HepG2 (cell line): ENCODE measurements around the gene ADM5. TPM values are rescaled to one million over a fixed set of nuclear protein-coding genes. Genes with fewer than 3 reads are reported as not detected.

Experiments
- ATAC-seq: fragments of 200-7000 bp; cut with Tn5 transposase; 3 replicates; pipeline ENCODE4 v1.9.1; 2020; ENCODE audit warnings: mild to moderate bottlenecking, moderate library complexity
- BruUV-seq: library from RNA; stranded (reverse); fragments of 400-500 nt; replicated peaks from 2 replicates; lab custom pipeline; 2021; lab: Mats Ljungman, UMichigan
- CTCF ChIA-PET: fragments of 300-600 bp; formaldehyde crosslinking; extraction: SDS; loops from one replicate; lab custom pipeline; 2021; ENCODE audit warnings: low total read pairs, inconsistent platforms, low intra/inter-chr PET ratio; lab: Yijun Ruan, JAX
- POLR2A ChIA-PET: fragments of 350-600 bp; sonication (Branson Sonifier 250); formaldehyde crosslinking; loops from one replicate; lab custom pipeline; 2020; ENCODE audit warnings: antibody characterized with exemption, inconsistent platforms; lab: Yijun Ruan, JAX
- DNase-seq: peaks from one replicate; pipeline ENCODE4 v3.0.0-alpha.2; 2015; ENCODE audit warnings: low spot score
- FAIRE-seq: peaks from 3 replicates; lab custom pipeline; 2011; peaks lifted over from hg19 to GRCh38; lab: Jason Lieb, UNC
- H2AFZ ChIP-seq: one replicate; pipeline ENCODE4 v1.6.1; 2011; ENCODE audit warnings: low read length, inconsistent platforms
- H3K27ac ChIP-seq: fragments of 300-600 bp; 3 replicates; pipeline ENCODE4 v1.8.0; 2011; ENCODE audit warnings: mixed run types, mild to moderate bottlenecking, mixed read lengths, low read length, inconsistent platforms; ENCODE audit not compliant: insufficient read depth; ENCODE audit errors: extremely low read length
- H3K27me3 ChIP-seq, 2 experiments: fragments of 200-600 bp in 1 of 2; 2 replicates in 1 of 2; 3 replicates in 1 of 2; pipeline versions ENCODE4 v1.6.0 to v1.8.0; 2011; ENCODE audit warnings: low read length in 2 of 2, mild to moderate bottlenecking in 2 of 2, moderate library complexity in 2 of 2, inconsistent platforms in 1 of 2; ENCODE audit not compliant: insufficient read depth in 2 of 2, control insufficient read depth in 1 of 2
- H3K36me3 ChIP-seq, 2 experiments: fragments of 200-600 bp in 1 of 2; replicated peaks in 1 of 2; 2 replicates in 1 of 2; 3 replicates in 1 of 2; pipeline versions ENCODE4 v1.5.1 to v1.8.0; 2011; ENCODE audit warnings: low read length in 2 of 2, inconsistent platforms in 1 of 2; ENCODE audit not compliant: insufficient read depth in 2 of 2, control insufficient read depth in 1 of 2
- H3K4me1 ChIP-seq: 2 replicates; pipeline ENCODE4 v1.5.1; 2012; ENCODE audit warnings: low read length, inconsistent platforms; ENCODE audit not compliant: insufficient read depth
- H3K4me2 ChIP-seq: 2 replicates; pipeline ENCODE4 v1.6.0; 2011; ENCODE audit warnings: low read depth, low read length, inconsistent platforms
- H3K4me3 ChIP-seq, 3 experiments: fragments of 200-600 bp in 1 of 3; sonication (generic), shearing (Covaris generic) in 1 of 3; replicated peaks in 1 of 3; 2 replicates each; pipeline ENCODE4 v1.5.1; 2011 to 2016; ENCODE audit warnings: low read length in 3 of 3, inconsistent platforms in 2 of 3, low read depth in 2 of 3, mild to moderate bottlenecking in 2 of 3, control low read depth in 1 of 3, mixed read lengths in 1 of 3; ENCODE audit not compliant: insufficient read depth in 1 of 3
- H3K79me2 ChIP-seq: one replicate; pipeline ENCODE4 v1.6.1; 2011; ENCODE audit warnings: low read length, inconsistent platforms; ENCODE audit not compliant: insufficient read depth
- H3K9ac ChIP-seq: 2 replicates; pipeline ENCODE4 v1.6.0; 2011; ENCODE audit warnings: mild to moderate bottlenecking, low read depth, low read length, inconsistent platforms; ENCODE audit not compliant: insufficient read depth
- H3K9me3 ChIP-seq: 2 replicates; pipeline ENCODE4 v1.5.1; 2012; ENCODE audit warnings: mild to moderate bottlenecking, low read length
- H4K20me1 ChIP-seq: 2 replicates; pipeline ENCODE4 v1.6.0; 2011; ENCODE audit warnings: inconsistent platforms, mild to moderate bottlenecking, low read length, moderate library complexity; ENCODE audit not compliant: insufficient read depth
- CHD2 ChIP-seq: IDR thresholded peaks from 2 replicates; pipeline ENCODE4 v1.6.1; 2011; ENCODE audit warnings: low read depth, low read length, improper control_type of control experiment
- EHMT2 ChIP-seq: fragments of 200-600 bp; sonication (generic); IDR thresholded peaks from 2 replicates; pipeline ENCODE4 v1.7.0; 2017; ENCODE audit warnings: antibody characterized with exemption, low read depth, low read length, borderline replicate concordance
- NFIB ChIP-seq: sonication (generic); formaldehyde crosslinking; IDR thresholded peaks from 2 replicates; pipeline ENCODE4 v1.9.0; 2021; ENCODE audit warnings: missing genetic modification reagents, mild to moderate bottlenecking, borderline replicate concordance
- NR2C2 ChIP-seq: sonication (generic); formaldehyde crosslinking; IDR thresholded peaks from 2 replicates; pipeline ENCODE4 v1.4.0; 2020; ENCODE audit warnings: missing genetic modification reagents, mild to moderate bottlenecking, moderate library complexity, borderline replicate concordance
- NR2F6 ChIP-seq, 2 experiments: IDR thresholded peaks; 2 replicates each; pipeline ENCODE4 v1.6.1; 2016; ENCODE audit warnings: antibody characterized with exemption in 1 of 2, mild to moderate bottlenecking in 1 of 2
- ZNF569 ChIP-seq: sonication (generic); formaldehyde crosslinking; IDR thresholded peaks from 2 replicates; pipeline ENCODE4 v1.5.0; 2020; ENCODE audit warnings: mild to moderate bottlenecking, missing genetic modification reagents, moderate library complexity, borderline replicate concordance
- ZNF589 ChIP-seq: sonication (generic); formaldehyde crosslinking; conservative IDR thresholded peaks from 2 replicates; pipeline ENCODE4 v1.8.0; 2022; ENCODE audit warnings: mild to moderate bottlenecking, moderate library complexity, missing genetic modification reagents
- WGBS: methylation state at CpG from one replicate; pipeline ENCODE4 v1.1.6; 2017; ENCODE audit warnings: low lambda C conversion rate; 5-methylcytosine and 5-hydroxymethylcytosine counted together
- in situ Hi-C: cut with HindIII; loops from 2 replicates; pipeline ENCODE4 v1.10.0; 2017; ENCODE audit warnings: low pct_unique_long_range_greater_than_20kb; ENCODE audit not compliant: extremely low pct_ligation_motif_present
- intact Hi-C: fragments of 100-400 bp; cut with micrococcal nuclease; formaldehyde crosslinking; loops from one replicate; pipeline ENCODE4 v1.10.0; 2022; ENCODE audit not compliant: unreplicated experiment
- polyA plus RNA-seq, 8 experiments: library from polyadenylated mRNA; depleted of rRNA in 3 of 8; stranded (reverse) in 7 of 8; unstranded in 1 of 8; fragments of >200 nt; fragmentation: Illumina TruSeq in 4 of 8; extraction: Trizol in 4 of 8; gene quantifications; 2 replicates each; pipeline versions ENCODE4 v1.2.1 to v1.2.3, GENCODE V29; 2011 to 2016; ENCODE audit warnings: low read depth in 4 of 8, missing spikeins in 1 of 8, mixed read lengths in 1 of 8; ENCODE audit not compliant: insufficient read depth in 1 of 8
- total RNA-seq, 5 experiments: library from RNA; depleted of rRNA; stranded (reverse); fragments of >200 nt; fragmentation: Illumina TruSeq; extraction: Trizol; gene quantifications; 2 replicates each; pipeline ENCODE4 v1.2.3, GENCODE V29; 2016; ENCODE audit warnings: low read depth in 1 of 5
- TF ChIP-seq, protein P1 (sequence below): sonication (generic); formaldehyde crosslinking; IDR thresholded peaks from 2 replicates; pipeline ENCODE4 v1.5.1; 2020; ENCODE audit warnings: mild to moderate bottlenecking, missing genetic modification reagents, moderate library complexity

ADM5 gene
- total and polyA plus RNA-seq, 2 of the 13 experiments (the other 11 are each of a cell fraction or from before 2014, with no cell fraction given) = 2.7 to 4.1 TPM

DNA sequence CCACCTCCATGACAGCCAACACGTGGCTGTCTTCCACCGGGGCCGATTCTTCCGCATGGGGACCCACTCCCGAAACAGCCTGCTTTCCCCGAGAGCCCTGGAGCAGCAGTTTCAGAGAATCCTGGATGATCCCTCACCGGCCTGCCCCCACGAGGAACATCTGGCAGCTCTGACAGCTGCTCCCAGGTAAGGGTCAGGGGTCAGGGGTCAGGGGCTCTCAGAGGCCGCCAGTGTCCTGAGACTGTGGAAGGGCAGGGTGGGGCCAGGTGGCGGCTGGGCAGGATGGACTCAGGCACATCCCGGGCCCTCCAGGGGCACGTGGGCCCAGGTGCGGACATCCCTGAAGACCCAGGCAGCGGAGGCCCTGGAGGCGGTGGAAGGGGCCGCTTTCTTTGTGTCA, 16.5 kb downstream of the ADM5 start:
- FAIRE-seq = no peak
- no peaks in the 10 kb centered on the region for H3K36me3 ChIP-seq
- intact Hi-C loops = no loop called here
- peaks cover 0 to 18% of the 10 kb centered on the region in 2 experiments; a peak in 3 of 5 replicates for H3K27me3 ChIP-seq
- POLR2A ChIA-PET = no interaction called here
- peaks cover 19% of the 10 kb centered on the region for H3K4me1 ChIP-seq
- no peak for TF ChIP-seq NFIB (CRISPR knock-in tag)
- peak; percentile 74 for TF ChIP-seq NR2C2 (CRISPR knock-in tag)
- TF ChIP-seq NR2F6 (IDR thresholded peaks at IDR 0.05) = peak; percentile 44; the same call in 1 of the 2 replicates
- no peak for TF ChIP-seq NR2F6 (CRISPR knock-in tag; IDR thresholded peaks at IDR 0.05)
- TF ChIP-seq ZNF589 (CRISPR knock-in tag) = no peak
- TF ChIP-seq CHD2 = no peak
- TF ChIP-seq EHMT2 = no peak
- no peak for TF ChIP-seq ZNF569 (CRISPR knock-in tag)
- TF ChIP-seq, protein P1, sequence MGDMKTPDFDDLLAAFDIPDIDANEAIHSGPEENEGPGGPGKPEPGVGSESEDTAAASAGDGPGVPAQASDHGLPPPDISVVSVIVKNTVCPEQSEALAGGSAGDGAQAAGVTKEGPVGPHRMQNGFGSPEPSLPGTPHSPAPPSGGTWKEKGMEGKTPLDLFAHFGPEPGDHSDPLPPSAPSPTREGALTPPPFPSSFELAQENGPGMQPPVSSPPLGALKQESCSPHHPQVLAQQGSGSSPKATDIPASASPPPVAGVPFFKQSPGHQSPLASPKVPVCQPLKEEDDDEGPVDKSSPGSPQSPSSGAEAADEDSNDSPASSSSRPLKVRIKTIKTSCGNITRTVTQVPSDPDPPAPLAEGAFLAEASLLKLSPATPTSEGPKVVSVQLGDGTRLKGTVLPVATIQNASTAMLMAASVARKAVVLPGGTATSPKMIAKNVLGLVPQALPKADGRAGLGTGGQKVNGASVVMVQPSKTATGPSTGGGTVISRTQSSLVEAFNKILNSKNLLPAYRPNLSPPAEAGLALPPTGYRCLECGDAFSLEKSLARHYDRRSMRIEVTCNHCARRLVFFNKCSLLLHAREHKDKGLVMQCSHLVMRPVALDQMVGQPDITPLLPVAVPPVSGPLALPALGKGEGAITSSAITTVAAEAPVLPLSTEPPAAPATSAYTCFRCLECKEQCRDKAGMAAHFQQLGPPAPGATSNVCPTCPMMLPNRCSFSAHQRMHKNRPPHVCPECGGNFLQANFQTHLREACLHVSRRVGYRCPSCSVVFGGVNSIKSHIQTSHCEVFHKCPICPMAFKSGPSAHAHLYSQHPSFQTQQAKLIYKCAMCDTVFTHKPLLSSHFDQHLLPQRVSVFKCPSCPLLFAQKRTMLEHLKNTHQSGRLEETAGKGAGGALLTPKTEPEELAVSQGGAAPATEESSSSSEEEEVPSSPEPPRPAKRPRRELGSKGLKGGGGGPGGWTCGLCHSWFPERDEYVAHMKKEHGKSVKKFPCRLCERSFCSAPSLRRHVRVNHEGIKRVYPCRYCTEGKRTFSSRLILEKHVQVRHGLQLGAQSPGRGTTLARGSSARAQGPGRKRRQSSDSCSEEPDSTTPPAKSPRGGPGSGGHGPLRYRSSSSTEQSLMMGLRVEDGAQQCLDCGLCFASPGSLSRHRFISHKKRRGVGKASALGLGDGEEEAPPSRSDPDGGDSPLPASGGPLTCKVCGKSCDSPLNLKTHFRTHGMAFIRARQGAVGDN (CRISPR knock-in tag) = peak; percentile 30; the same call in 1 of the 2 replicates
- no peak overlapping the region for H2AFZ ChIP-seq
- peak overlapping the region; percentile 20; the same call in 1 of the 2 replicates for H3K4me2 ChIP-seq
- no peak for DNase-seq
- H3K79me2 ChIP-seq = no peaks in the 10 kb centered on the region
- no peak overlapping the region for H3K9ac ChIP-seq
- no peak overlapping the region for H3K4me3 ChIP-seq
- no TSS peak for BruUV-seq
- in situ Hi-C loops = no loop called here
- no peak overlapping the region for H3K27ac ChIP-seq
- ATAC-seq = no peak
- no peaks in the 10 kb centered on the region for H4K20me1 ChIP-seq
- H3K9me3 ChIP-seq = no peaks in the 10 kb centered on the region
- CTCF ChIA-PET = no interaction called here
- 53% methylated on average over 7 of the region's 16 CpGs for WGBS
